ENCODE data around the gene ADGRG7. TPM values are rescaled to one million over a fixed set of nuclear protein-coding genes. Genes with fewer than 3 reads are reported as not detected.
"Not testable (repeated sequence)": the region's sequence is repeated elsewhere in the genome, so short reads cannot be mapped to it uniquely, and the experiment has no call there.

Gene ADGRG7
- total RNA-seq, 2 experiments from 2014 or later, result not detected

GRCh38 chr3:100582157-100582556 lies 27.2 kb upstream of the ADGRG7 start:
- H3K4me1 Mint-ChIP-seq; H3K4me3 Mint-ChIP-seq; H3K36me3 Mint-ChIP-seq (ENCODE audit: low read depth); H3K27me3 Mint-ChIP-seq; POLR2A ChIA-PET; H3K9me3 Mint-ChIP-seq; CTCF ChIA-PET; H3K27ac Mint-ChIP-seq; DNase-seq: not testable (repeated sequence)

- Mint-ChIP-seq H3K27ac (no peak overlapping the region), H3K27me3 (peaks cover 8% of the 10 kb centered on the region), H3K4me3 (no peak overlapping the region), H3K9me3 (no peaks in the 10 kb centered on the region), H3K36me3 (ENCODE audit: low read depth) (no peaks in the 10 kb centered on the region), H3K4me1 (no peaks in the 10 kb centered on the region)
- DNase-seq, result no peak
- ChIA-PET POLR2A (no interaction called here), CTCF (no interaction called here)
Observed at GRCh38 chr3:100584101-100584660, 25.2 kb upstream of the ADGRG7 start.

- Mint-ChIP-seq H3K9me3 (no peaks in the 10 kb centered on the region), H3K36me3 (ENCODE audit: low read depth) (no peaks in the 10 kb centered on the region), H3K4me1 (peaks cover 5% of the 10 kb centered on the region), H3K4me3 (no peak overlapping the region), H3K27ac (no peak overlapping the region), H3K27me3 (peaks cover 9% of the 10 kb centered on the region)
- ChIA-PET POLR2A (no interaction called here), CTCF (interaction anchor here (0.6 to 1.7 kb wide), 2 partner anchors 17 to 743 kb away, joined by 4 read pairs; no protein-coding TSS in a partner anchor)
- no peak for DNase-seq
Observed at GRCh38 chr3:100586832-100587231, 22.6 kb upstream of the ADGRG7 start.

- CTCF ChIA-PET, result interaction anchor here (1.2 kb wide), 1 partner anchor 14 kb away, joined by 3 read pairs; no protein-coding TSS in a partner anchor
- no peak for DNase-seq
- Mint-ChIP-seq H3K4me1 (peaks cover 5% of the 10 kb centered on the region), H3K27me3 (peaks cover 6% of the 10 kb centered on the region), H3K36me3 (ENCODE audit: low read depth) (no peaks in the 10 kb centered on the region), H3K9me3 (no peaks in the 10 kb centered on the region), H3K27ac (no peak overlapping the region), H3K4me3 (no peak overlapping the region)
- POLR2A ChIA-PET, result no interaction called here
Observed at GRCh38 chr3:100588251-100588650, 21.1 kb upstream of the ADGRG7 start.

GRCh38 chr3:100590114-100590839 lies 19.1 kb upstream of the ADGRG7 start:
- CTCF ChIA-PET, result interaction anchor here (0.9 to 1.3 kb wide), 6 partner anchors 9 to 55 kb away, joined by 3 to 5 read pairs (median 3); no protein-coding TSS in a partner anchor
- POLR2A ChIA-PET, result no interaction called here
- H3K27ac Mint-ChIP-seq, result no peak overlapping the region
- H3K9me3 Mint-ChIP-seq, result no peaks in the 10 kb centered on the region
- H3K27me3 Mint-ChIP-seq, result peaks cover 9% of the 10 kb centered on the region
- H3K4me1 Mint-ChIP-seq, result peaks cover 5% of the 10 kb centered on the region
- no peak overlapping the region for H3K4me3 Mint-ChIP-seq
- no peaks in the 10 kb centered on the region for H3K36me3 Mint-ChIP-seq (ENCODE audit: low read depth)
- peak; percentile 79 for DNase-seq

GRCh38 chr3:100590840-100591147 lies 18.6 kb upstream of the ADGRG7 start:
- CTCF ChIA-PET, result interaction anchor here (0.9 to 1.1 kb wide), 3 partner anchors 10 to 128 kb away, joined by 3 to 4 read pairs (median 3); no protein-coding TSS in a partner anchor
- Mint-ChIP-seq H3K27ac (no peak overlapping the region), H3K4me1 (peaks cover 5% of the 10 kb centered on the region), H3K4me3 (no peak overlapping the region), H3K36me3 (ENCODE audit: low read depth) (no peaks in the 10 kb centered on the region), H3K9me3 (no peaks in the 10 kb centered on the region), H3K27me3 (peaks cover 14% of the 10 kb centered on the region)
- POLR2A ChIA-PET, result no interaction called here
- DNase-seq, result no peak

GRCh38 chr3:100591411-100591810 lies 18.0 kb upstream of the ADGRG7 start:
- peaks cover 5% of the 10 kb centered on the region for H3K4me1 Mint-ChIP-seq
- ChIA-PET CTCF (interaction anchor here (1.1 kb wide), 2 partner anchors 9 to 129 kb away, joined by 3 to 4 read pairs; no protein-coding TSS in a partner anchor), POLR2A (no interaction called here)
- DNase-seq, result no peak
- no peaks in the 10 kb centered on the region for H3K9me3 Mint-ChIP-seq
- H3K4me3 Mint-ChIP-seq, result no peak overlapping the region
- no peak overlapping the region for H3K27ac Mint-ChIP-seq
- peaks cover 15% of the 10 kb centered on the region for H3K27me3 Mint-ChIP-seq
- no peaks in the 10 kb centered on the region for H3K36me3 Mint-ChIP-seq (ENCODE audit: low read depth)

GRCh38 chr3:100600181-100601042 lies 9.0 kb upstream of the ADGRG7 start:
- no peak overlapping the region for H3K4me3 Mint-ChIP-seq
- POLR2A ChIA-PET, result no interaction called here
- peak; percentile 16 for DNase-seq
- H3K4me1 Mint-ChIP-seq, result peaks cover 50% of the 10 kb centered on the region
- H3K36me3 Mint-ChIP-seq (ENCODE audit: low read depth), result peaks cover 10% of the 10 kb centered on the region
- H3K9me3 Mint-ChIP-seq, result peaks cover 14% of the 10 kb centered on the region
- peak overlapping the region; percentile 23 for H3K27ac Mint-ChIP-seq
- CTCF ChIA-PET, result interaction anchor here (0.5 to 1.4 kb wide), 6 partner anchors 9 to 769 kb away, joined by 3 to 5 read pairs (median 4); no protein-coding TSS in a partner anchor
- H3K27me3 Mint-ChIP-seq, result peaks cover 32% of the 10 kb centered on the region

GRCh38 chr3:100602506-100603444 lies 6.6 kb upstream of the ADGRG7 start:
- Mint-ChIP-seq H3K9me3 (peaks cover 14% of the 10 kb centered on the region), H3K36me3 (ENCODE audit: low read depth) (peaks cover 10% of the 10 kb centered on the region), H3K4me3 (peak overlapping the region; percentile 63), H3K27me3 (peaks cover 17% of the 10 kb centered on the region), H3K27ac (peak overlapping the region; percentile 81), H3K4me1 (peaks cover 53% of the 10 kb centered on the region)
- CTCF ChIA-PET, result interaction anchor here (1.0 to 1.4 kb wide), 3 partner anchors 21 to 298 kb away, joined by 3 read pairs; no protein-coding TSS in a partner anchor
- no peak for DNase-seq
- POLR2A ChIA-PET, result interaction anchor here (0.5 kb wide), 1 partner anchor 902 kb away, joined by 13 read pairs; no protein-coding TSS in a partner anchor

- POLR2A ChIA-PET, result interaction anchor here (0.6 kb wide), 1 partner anchor 238 kb away, joined by 5 read pairs; no protein-coding TSS in a partner anchor
- DNase-seq, result no peak
- peak overlapping the region; percentile 81 for H3K27ac Mint-ChIP-seq
- H3K4me1 Mint-ChIP-seq, result peaks cover 56% of the 10 kb centered on the region
- peaks cover 14% of the 10 kb centered on the region for H3K9me3 Mint-ChIP-seq
- CTCF ChIA-PET, result interaction anchor here (1.2 to 1.4 kb wide), 2 partner anchors 21 to 299 kb away, joined by 3 read pairs; no protein-coding TSS in a partner anchor
- H3K4me3 Mint-ChIP-seq, result peak overlapping the region; percentile 63
- peaks cover 12% of the 10 kb centered on the region for H3K27me3 Mint-ChIP-seq
- peaks cover 10% of the 10 kb centered on the region for H3K36me3 Mint-ChIP-seq (ENCODE audit: low read depth)
Observed at GRCh38 chr3:100603469-100603868, 5.9 kb upstream of the ADGRG7 start.

- no peak overlapping the region for H3K4me3 Mint-ChIP-seq
- H3K27ac Mint-ChIP-seq, result no peak overlapping the region
- H3K4me1 Mint-ChIP-seq, result peaks cover 58% of the 10 kb centered on the region
- CTCF ChIA-PET, result no interaction called here
- peaks cover 4% of the 10 kb centered on the region for H3K9me3 Mint-ChIP-seq
- no peak for DNase-seq
- no peaks in the 10 kb centered on the region for H3K36me3 Mint-ChIP-seq (ENCODE audit: low read depth)
- peaks cover 6% of the 10 kb centered on the region for H3K27me3 Mint-ChIP-seq
- POLR2A ChIA-PET, result interaction anchor here (0.5 kb wide), 1 partner anchor 1021 kb away, joined by 4 read pairs; no protein-coding TSS in a partner anchor
Observed at GRCh38 chr3:100605358-100605757, 4.0 kb upstream of the ADGRG7 start.
